GM19351 (cell line): ENCODE measurements around the gene EXOC4.
A peak's percentile ranks its signal among the peaks of the same experiment; 100 is the strongest.

Experiments
- ATAC-seq: cut with Tn5 transposase; IDR thresholded peaks from one replicate; pipeline ENCODE4 v1.9.1; 2021; ENCODE audit warnings: mild to moderate bottlenecking, moderate library complexity; ENCODE audit not compliant: unreplicated experiment

The EXOC4 gene

GRCh38 chr7:133481676-133482075, 228.8 kb downstream of the EXOC4 start:
- ATAC-seq: no peak

- no peak for ATAC-seq
Observed at GRCh38 chr7:133482599-133482998, 229.7 kb downstream of the EXOC4 start.

GRCh38 chr7:133484086-133484485, 231.2 kb downstream of the EXOC4 start:
- ATAC-seq: no peak

DNA sequence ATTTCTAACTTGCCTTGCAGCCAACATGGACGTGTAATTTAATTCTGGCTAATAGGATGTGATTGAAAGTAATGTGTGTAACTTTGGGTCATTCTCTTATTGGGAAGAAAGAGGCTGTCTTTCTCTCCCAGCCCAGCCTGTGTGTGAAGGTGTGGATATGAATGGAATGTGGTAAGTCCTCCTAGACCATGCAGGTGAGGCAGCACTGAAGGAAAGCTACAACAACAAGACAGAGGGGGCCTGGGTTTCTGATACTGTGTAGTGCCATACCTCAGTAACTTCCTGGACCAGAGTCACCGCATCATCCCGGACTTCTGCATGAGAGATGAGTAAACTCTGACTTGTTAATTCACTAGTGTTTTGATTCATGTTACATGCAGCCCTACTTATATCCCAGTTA, 237.0 kb downstream of the EXOC4 start:
- ATAC-seq: no peak

DNA sequence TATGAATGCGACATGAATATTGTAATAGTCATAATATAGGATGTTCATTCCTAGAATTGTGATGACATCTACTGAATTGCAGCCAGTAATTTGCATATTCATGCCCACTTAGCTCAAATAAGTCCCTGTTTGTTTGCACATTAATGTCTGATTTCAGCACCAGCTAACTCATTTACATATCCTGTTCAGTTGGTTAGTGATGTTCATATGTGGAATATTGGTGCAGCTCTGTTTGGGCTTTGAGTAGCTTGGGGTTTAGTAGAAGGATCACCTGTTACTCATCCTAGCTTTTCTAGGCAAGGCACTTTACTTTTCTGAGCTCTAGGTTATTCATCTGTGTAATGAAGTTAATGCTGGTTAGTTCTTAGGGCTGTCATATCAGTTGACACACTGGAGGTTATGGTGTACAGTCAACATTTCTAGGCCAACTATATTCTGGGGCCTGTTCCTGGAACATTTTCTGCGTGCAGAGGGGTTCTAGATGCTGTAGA, 238.4 kb downstream of the EXOC4 start:
- no peak for ATAC-seq

GRCh38 chr7:133491846-133492652, 239.2 kb downstream of the EXOC4 start:
- no peak for ATAC-seq

- ATAC-seq: no peak
Observed at GRCh38 chr7:133497061-133497460, 244.2 kb downstream of the EXOC4 start.

DNA sequence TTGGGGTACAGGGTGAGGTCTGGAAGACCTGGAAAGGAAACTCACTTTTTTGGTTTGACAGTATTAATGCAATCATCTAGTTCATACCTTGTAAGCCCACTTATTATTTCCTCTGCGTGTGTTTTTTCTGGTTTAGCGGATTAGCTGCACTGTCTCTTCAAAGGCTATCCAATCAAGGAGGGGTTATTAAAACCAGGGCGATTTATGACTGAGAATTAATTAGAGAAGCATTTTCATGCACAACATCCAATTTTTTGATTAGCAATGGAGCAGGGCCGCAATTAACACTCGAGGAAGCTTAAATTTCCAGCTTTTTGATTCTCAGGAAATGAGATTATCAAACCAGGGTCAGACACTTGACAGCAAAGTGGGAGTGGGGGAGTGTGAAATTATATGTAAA, 248.9 kb downstream of the EXOC4 start:
- no peak for ATAC-seq

GRCh38 chr7:133502498-133502897, 249.6 kb downstream of the EXOC4 start:
- ATAC-seq: no peak

DNA sequence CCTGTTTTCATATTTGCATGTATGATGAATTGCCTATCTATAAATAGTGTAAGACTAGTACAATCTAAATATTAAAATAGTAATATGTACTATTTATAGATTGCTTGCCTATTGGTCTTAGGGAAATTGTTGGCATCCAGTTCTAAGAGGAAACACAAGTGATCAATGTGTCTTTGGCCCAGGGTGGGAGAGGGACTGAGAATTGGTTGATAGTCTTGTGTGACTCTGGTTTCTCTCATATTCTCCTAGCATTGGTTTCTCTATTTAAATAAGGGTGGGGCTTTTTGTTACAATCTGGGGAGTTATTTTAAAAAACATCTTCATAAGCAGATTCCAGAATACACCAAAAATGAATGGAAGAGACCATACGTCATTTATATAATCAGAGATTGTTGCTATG, 250.1 kb downstream of the EXOC4 start:
- no peak for ATAC-seq

- no peak for ATAC-seq
Observed at GRCh38 chr7:133504825-133505224, 251.9 kb downstream of the EXOC4 start.

DNA sequence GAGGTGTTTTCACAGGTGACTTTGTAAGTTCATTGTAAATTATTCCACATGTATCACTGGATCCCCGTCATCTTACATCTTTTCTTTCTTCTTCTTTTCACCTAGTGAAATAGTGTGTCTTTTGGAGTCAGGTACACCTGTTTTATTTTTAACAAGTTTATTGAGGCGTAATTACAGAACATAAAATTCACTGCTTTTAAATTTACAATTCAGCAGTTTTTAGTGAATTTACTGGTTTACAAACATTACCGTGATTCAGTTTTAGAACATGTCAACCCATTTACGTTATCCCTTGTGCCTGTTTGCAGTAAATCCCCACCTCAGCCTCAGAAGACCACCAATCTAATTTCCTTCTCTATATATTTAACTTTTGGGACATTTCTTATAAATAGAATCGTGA, 256.9 kb downstream of the EXOC4 start:
- no peak for ATAC-seq

GRCh38 chr7:133510326-133511055, 257.6 kb downstream of the EXOC4 start:
- no peak for ATAC-seq

DNA sequence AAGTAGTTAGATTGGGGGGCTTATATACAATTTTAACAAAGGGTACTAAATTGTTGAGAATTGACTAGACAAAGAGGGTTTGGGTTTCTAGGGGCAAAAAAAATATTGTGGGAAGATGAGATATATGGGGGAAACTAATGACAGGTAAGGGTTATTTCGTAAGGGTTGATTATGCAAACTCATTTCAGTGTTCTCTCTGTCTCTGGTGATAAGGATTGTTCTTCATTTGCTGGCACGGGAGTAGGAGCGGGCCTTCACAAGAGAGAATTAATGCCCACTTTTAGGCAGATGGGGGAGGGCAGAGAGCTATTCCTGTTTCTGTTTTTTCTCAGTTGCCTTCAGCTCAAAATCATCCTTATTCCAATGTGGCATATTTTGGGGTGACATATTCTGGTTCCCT, 258.4 kb downstream of the EXOC4 start:
- ATAC-seq: no peak

DNA sequence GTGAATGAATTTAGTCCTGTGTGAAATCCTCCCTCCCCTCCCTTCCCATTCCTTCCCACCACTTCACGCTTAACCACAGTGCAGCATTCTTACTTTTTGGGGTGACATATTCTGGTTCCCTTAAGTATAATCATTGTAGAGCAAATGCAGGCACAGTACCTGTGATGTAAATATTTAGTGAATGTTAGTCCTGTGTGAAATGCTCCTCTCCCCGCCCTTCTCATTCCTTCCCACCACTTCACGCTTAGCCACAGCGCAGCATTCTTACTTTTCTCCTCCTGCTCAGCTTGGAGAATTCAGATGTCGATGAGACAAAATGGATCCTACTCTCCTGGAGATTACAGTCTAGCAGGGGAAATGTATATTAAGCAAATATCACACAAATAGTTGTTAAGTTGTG, 258.8 kb downstream of the EXOC4 start:
- no peak for ATAC-seq

DNA sequence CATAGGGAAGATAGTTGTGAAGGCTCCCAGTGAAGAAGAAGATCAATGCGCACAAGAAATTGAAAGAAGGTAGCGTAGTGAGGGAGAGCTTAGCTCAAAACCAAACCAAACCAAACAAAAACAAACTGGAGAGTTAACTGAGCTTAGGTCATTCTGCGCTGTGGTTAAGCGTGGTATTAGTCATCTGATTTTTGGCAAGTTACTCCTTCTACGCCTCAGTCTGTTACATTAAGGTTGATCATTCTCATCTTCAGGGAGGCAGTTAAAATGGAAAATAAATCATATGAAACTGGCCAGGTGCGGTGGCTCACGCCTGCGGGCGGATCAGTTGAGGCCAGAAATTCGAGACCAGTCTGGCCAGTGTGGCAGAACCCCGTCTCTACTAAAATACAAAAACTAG, 259.7 kb downstream of the EXOC4 start:
- ATAC-seq: peak; percentile 93

DNA sequence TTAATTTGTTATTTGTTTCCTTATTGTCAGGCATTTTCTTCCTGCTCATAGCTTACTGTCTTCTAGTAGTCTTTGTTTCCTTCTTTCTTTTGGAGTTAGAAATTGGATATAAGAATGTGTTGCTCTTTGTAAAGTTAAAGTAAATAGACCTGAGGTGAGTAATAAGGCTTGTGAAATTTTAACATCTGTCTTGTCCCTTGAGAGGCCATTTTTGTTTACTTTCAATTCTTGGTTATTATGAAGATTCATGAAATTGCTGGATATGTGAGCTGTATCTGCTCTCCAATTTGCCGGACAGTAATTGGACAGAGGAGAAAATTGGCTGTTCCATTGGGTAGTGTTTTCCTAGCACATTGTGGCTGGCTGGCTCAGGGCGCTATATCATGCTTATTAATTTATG, 260.7 kb downstream of the EXOC4 start:
- ATAC-seq: no peak

DNA sequence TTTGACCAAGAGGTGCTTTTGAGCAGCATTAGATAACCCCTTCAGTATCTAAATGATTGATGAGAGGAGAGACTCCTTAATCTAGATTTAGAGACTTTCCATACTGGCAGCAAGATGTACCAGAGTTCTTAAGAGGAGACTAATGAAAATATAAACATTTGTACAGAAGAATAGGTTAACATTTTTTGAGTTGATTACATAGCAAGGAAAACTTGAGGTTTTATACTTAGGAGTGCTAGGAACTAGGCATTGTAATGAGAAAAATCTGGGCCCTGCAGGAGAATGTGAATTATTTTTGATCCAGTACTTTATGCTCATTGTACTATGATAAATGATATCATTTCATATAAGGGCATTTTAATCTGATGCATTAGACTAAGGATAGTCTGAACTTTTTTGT, 261.7 kb downstream of the EXOC4 start:
- no peak for ATAC-seq

DNA sequence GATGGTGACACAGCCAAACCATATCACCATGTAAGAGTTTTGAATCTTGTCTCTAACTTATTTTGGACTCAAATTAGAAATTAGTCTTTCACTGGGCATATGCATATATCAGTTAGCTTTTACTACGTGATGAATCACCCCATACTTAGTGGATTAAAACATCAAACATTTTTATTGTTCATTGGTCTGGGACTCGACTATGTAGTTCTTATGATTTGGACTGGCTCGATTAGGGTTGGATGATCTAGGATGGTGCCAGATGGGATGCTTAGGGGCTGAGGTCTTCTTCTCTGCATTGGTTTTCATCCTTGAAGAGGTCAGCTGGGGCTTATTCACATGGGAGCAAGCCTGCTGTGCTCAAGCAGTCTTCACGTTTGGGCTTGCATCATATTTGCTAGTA, 264.9 kb downstream of the EXOC4 start:
- ATAC-seq: no peak

GRCh38 chr7:133518718-133519117, 265.8 kb downstream of the EXOC4 start:
- ATAC-seq: no peak

- ATAC-seq: no peak
Observed at GRCh38 chr7:133520248-133520647, 267.4 kb downstream of the EXOC4 start.

- ATAC-seq: no peak
Observed at GRCh38 chr7:133522501-133522900, 269.6 kb downstream of the EXOC4 start.
